Muscle of arm (tissue), 12 donors: ENCODE data around the gene FBXW7. TPM values are rescaled to one million over a fixed set of nuclear protein-coding genes. Genes with fewer than 3 reads are reported as not detected.

Experiments used
- DNase-seq: peaks from one replicate; pipeline ENCODE4 v3.0.0-alpha.2; 2013
- polyA plus RNA-seq, 12 donors: library from polyadenylated mRNA; unstranded; fragments of 120-200 nt; gene quantifications; one replicate each; pipeline ENCODE4 v1.2.1, GENCODE V29; 2013; ENCODE audit not compliant: insufficient read length in 12 of 12

The FBXW7 gene
- polyA plus RNA-seq, 12 donors = 24.2 to 44.5 (median 36.3) TPM; not detected in 1

DNA sequence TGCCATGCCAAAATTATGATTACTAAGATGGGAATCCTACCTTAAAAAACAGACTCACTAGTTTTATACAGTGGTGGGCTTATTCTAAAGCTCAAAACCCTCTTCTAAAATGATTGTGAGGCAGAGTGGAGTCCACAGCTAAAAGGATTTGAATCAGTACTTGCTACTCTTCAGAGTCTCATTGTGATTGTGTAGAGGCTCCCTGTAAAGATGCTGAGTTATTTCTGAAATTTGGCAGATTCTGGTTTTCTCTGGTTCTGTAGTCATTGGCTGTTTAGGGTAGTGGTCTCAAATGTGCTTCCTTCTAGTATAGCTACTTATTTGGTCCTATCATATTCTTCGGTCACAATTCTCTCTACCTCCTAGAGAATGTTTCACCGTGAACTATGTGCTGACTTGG is 104.1 kb downstream of the FBXW7 start:
- no peak for DNase-seq

DNA sequence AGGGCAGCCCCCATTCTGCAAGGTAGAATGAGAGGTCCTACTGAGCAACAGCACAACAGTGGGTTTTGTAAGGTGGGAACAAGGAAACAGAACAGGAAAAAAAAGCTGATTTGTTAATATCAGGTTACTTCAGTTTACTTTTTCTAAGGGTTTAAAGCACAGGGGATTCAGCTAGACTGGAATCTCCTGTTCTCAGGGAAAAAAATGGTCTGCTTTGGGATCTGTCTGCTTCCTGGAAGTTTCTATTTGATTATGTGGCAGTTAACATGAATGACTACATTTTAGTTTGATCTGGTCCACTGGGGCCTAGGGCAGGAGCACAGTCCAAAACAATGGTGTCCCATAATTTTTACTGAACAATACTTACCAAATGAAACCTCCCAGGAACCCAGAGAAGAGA is 104.6 kb downstream of the FBXW7 start:
- DNase-seq = no peak

DNA sequence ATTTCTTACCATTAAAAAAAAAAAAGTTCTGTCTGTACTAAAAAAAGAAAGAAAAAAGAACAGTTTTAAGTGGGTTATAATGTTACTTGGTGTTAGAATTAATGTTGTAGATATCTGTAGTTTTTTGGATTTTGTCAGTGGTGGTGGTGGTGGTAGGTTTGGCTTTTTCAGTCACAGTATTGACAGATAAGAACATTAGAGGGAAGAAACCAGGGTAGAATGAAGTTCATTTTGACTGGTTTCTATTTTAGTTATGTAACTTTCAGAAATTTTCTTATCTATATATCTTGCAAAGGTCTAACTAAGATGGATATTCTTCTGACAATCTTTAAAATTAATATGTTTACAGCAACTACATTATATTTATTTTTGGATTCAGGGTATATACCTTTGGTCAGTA is 105.4 kb downstream of the FBXW7 start:
- DNase-seq = no peak

DNA sequence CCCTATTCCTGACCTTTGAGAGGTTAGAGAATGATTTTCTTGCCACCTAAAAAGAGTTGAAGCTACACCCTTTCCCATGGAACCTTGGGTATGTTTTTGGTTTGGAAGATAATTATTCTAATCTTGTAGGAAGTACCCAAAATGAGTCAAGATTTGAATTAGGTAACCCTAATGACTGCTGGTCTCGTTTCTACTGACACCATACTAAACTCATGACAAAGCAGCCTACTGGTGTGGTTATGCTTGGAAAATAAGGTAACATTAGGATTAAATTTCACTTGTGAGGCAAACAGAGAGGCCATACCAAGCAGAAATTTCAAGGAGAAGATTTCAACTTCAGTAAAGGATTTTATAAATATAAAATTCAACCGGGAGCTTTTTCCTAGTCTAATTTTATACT is 107.9 kb downstream of the FBXW7 start:
- DNase-seq = no peak

DNA sequence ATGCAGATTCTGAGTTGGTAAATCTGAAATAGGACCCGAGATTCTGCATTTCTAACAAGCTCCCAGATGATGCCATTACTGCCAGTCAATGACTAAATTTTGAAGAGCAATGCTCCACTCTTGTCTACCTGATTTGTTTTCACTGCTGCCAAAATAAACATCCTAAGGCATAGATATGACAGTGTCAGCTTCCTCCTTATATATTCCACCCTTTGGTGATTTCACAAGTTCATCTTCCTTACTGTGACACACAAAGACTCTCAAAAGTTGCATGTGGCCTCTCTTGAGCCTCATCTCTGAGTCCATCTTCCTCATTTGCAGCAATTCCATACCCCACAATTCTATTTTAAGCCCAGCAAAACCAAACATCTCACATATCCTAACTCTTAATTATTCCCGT is 110.9 kb downstream of the FBXW7 start:
- no peak for DNase-seq

DNA sequence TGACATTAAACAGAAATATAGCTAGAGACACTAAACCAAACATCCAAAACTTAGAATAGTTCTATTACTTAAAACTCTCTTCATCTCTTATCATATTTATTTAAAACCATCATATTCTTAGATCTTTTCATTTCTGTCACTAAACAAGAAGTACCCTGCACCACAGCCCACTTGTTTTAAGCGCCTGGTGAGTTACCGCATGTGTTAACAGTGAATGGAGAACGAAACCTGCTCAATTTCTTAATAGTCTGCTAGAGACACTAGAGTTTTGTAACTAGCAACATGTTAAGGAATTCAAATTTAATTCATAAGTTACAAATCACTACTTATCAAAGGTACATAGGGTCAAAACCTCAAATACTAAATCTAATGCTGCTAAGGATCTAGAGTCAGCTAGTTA is 111.5 kb downstream of the FBXW7 start:
- DNase-seq = no peak

DNA sequence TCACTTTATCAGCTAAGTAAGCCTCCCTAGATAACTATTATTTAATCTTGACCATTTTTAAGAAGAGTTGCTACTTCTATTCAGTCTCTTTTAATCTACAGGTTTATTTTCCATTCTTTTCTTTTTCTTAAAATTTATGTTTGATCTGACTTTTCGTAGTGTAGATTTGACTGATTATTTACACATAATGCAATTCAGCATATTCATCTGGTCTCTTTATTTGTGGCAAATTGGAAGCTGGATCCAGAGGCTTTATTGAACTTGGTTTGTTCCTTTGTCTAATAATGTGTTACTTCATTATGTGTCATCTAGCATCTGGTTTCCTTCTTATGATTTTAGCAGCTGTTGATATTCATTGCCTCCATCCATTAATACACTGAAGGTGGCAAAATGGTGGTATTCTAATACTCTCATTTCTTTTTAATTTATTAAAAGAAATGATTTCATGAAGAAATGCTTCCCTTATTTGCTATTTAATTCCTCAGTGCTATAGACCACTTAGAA is 113.0 kb downstream of the FBXW7 start:
- no peak for DNase-seq

DNA sequence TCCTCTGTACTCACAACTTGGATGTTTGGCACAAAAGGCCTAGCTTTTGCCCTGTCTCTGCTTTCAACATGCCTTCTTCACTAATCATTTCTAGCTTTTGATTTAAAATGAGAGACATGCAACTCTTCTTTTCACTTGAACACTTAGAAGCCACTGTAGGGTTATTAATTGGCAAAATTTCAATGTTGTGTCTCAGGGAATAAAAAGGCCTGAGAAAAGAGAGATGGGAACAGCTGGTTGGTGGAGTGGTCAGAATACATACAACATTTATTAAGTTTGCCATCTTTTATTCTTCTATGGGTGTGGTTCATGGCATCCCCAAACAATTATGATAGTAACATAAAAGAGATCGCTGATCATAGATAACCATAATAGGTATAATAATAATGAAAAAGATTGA is 114.3 kb downstream of the FBXW7 start:
- DNase-seq = no peak

DNA sequence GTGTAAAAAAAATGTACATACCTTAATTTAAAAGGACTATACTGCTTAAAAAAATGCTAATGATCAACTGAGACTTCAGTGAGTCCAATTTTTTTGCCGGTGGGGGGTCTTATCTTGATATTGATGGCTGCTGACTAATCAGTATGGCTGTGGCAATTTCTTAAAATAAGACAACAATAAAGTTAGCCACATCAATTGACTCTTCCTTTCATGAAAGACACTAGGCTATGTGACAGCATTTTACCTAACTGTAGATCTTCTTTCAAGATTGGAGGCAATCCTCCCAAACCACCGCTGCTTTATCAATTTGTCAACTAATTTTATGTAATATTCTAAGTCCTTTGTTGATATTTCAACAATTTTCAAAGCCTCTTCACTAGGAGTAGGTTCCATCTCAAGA is 116.1 kb downstream of the FBXW7 start:
- DNase-seq = no peak

DNA sequence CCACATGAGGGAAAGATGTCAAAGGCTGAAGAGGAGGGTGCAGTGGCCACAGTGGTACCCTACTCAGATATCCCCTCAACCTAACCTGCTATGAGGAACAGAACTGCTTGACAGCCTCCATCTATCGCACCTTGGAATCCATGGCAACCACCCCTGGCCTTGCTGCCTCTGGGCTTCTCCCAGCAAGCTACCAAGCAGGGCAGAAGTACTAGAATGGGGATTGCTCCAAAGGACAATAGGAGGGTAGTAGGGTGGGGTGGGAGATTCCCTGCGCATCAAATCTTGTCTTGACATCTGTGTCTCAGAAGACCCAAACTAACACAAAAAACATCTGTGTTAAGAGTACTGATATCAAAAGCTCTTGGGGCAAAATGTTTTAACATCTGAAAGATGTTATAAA is 118.2 kb downstream of the FBXW7 start:
- no peak for DNase-seq

DNA sequence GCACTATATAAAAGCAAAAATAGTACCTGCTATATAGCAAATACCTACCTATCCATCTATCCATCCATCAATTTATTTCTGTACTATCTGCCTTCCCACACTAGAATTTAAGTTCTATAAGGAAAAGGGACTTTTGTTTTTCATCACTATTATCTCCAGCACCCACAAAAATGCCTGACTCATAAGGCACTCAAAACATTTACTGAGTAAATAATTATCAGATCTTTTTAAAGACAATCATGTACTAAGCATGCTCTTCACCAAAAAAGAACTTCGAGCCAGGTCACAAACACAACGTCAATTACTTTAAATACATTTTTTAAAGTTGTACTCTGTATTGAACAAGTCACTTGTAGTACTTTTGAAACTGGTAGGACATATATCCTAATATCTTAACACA is 119.9 kb downstream of the FBXW7 start:
- DNase-seq = no peak

DNA sequence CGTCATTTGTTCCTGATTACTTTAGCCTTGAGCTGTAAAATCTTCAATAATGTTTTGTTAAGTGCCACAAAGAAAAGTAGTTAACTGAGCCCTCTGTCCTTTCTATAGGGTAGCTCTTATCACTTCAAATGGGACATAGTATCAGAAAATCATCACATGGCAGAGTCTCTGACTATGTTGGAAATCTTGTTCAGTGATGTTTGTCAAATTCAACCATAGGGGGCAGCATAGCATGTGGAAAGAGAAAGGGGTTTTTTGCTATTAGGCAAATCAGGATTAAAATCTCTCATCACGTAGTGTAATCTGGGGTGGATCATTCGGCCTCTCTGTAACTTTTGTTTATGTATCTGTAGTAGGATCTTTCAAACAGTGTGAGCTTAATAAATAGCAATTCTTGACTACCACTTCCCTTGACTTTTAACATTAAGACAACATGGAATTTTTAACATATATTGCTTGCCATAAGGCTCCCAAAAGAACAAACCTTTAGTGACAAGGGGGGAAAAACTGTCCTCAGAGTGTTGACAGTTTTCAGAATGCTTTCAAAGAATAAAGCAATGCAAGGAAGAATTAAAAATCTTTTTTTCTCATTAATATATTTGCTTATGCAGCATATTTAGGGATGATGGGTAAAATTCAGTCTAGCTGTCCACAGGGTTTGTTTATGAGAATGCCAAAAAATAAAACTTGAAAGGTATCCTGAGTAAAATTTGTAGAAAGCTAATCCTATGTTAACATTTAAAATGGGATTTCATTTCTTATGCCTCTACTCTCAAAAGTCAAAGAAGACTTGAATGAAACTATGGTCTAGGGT is 127.2 kb downstream of the FBXW7 start:
- no peak for DNase-seq

DNA sequence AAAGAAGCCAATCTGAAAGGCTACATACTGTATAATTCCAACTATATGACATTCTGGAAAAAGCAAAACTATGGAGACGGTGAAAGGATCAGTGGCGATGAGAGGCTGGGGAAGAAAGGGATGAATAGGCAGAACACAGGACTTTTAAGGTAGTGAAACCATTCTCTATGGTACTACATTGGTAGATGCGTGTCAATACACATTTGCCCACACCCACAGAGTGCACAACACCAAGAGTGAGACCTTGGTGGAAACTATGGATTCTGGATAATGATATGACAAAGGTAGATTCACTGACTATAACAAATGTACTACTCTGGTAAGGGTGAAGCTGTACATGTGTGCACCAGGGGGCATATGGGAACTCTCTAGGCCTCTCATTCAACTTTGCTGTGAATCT is 134.5 kb downstream of the FBXW7 start:
- DNase-seq = no peak

DNA sequence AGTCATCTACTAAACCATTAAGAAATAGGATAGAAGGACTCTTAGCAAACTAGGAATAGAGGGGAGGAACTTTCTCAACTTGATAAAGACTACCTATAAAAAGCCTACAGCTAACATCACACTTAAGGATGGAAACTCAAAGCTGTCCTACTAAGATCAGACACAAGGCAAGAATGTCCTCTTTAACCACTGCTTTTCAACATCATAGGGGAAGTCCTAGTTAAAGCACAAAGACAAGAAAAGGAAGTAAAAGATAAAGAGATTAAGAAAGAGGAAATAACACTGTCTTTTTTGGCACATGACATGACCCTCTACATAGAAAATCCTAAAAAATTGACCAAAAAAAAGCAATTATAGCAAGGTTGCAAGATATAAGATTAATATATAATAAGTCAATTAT is 136.6 kb downstream of the FBXW7 start:
- DNase-seq = no peak

DNA sequence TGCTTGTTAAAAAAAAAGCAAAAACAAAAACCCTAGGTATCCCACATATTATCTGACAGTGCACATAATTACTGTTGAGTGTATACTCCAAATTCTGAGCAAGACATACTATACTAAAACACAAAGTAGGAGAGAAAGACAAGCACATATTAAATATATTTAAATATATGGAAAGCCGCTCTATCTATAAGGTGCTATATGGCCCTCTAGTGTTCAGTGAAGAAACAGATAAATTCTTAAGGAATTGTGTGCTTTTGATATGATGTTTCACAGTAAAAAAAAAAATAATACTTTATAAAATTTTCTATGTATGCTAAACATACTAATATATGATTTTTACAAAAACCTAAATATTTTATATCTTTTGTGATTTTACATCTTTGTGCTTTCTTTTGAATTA is 137.8 kb downstream of the FBXW7 start:
- DNase-seq = no peak

DNA sequence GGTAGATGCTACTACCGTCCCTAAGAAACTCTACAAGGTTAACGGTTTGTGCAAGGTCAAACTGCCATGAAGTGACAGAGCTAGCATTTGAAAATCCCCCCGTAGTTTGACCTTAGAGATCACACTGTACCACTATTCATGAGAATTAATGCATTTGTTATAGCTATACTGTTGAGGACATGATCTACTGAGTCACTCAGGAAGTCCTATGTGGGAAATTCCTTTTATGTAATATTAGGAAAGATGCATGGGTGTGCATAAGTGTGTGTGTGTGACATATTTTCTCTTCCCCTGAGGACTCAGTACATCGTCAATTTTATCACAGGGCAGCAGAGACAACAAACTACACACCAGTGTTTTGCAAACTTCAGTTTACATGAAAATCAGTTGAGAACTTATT is 141.1 kb downstream of the FBXW7 start:
- no peak for DNase-seq

DNA sequence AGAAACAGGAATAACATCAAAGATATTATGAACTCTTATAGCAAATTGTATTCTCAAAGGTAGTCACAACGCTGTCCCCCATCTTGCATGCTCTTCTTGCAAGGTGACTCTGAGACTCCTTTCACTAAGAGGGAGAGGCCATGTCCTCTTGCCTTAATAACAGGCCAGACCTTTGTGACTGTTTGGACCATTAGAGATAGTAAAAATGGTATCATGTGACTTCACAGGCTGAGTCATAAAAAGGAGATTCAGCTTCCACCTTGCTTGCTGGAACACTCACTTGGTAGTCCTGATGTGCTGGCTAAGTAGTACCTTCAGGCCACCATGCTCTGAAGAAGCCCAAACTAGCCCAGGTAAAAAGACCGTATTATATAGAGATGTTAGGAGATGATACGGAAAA is 143.8 kb downstream of the FBXW7 start:
- no peak for DNase-seq

DNA sequence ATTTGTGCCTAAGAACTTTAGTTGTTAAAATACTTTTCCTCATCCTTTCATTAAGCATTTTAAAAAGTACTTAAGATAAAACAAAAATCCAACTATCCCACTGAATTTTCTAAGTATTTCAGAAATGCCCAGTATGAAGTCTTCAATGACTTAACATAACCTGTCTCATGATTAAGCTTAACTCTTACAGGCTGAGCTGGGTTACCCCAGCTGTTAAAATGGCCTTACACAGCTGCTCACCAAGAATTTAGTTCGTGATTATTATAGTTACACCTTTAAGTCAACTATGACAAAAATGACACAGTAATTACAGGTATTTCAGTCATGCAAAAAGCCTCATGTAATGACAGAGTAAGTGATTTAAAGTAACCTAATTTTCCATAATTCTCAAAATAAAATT is 145.7 kb downstream of the FBXW7 start:
- DNase-seq = no peak

DNA sequence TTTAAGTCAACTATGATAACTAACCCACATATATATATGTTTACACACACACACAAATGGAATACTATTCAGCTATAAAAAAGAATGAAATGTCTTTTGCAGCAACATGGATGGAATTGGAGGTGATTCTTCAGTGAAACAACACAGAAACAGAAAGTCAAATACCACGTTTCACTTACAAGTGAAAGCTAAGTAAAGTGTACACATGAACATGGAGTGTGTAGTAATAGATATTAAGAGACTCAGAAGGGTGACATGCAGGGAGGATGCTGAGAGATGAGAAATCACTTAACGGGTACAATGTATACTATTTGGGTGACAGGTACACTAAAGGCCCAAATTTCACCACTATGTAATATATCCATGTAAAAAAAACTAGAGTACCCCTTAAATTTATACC is 146.5 kb downstream of the FBXW7 start:
- no peak for DNase-seq

DNA sequence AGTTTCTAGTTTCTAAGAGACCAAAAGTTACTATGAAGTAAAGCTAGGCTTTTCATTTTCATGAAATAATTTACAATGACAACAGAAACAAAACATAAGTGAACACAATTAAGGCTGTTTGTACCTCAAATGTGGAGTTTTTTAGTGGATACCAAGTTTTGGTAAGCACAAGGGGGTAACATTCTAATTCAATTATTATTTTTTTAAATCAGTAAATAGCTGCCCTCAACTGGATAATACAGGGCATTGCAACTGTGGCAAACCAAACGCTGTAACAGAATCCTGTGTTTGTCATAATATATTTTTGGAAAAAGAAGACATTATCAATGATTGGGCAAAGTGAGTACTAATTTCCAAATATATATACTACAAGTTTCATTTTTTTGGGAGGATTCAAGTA is 150.3 kb downstream of the FBXW7 start:
- no peak for DNase-seq

DNA sequence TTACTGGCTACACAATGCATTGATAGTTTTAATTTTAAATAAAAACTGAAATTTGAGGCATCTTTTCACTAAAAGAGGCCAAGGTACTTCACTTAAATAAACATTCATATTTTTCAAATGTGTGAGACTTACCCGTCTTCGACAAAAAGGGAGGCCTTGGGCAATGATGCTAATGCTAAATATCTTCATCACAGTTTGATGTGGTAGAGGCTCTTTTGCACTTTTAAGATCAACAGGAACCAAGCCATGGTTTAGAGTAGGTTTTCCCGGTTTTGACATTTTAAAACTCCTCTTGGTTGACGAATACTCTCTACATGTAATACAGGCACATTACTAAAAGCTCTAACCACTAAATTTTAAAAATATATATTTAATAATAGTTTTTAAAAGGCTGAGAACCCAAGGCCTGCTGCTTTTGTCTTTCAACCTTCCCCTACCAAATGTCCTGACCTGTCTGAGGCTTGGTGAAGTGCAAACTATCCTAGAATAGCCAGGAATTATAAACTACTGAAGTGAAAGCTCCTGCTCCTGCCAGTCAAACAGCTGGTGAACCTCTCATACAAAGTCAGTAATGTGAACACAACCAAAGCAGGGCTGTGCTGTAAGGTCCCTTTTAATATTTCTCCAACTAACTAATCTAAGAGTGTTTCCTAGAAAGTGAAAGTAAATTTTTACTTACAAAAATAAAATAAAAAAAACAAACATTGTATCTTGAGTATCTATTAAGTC is 153.7 kb downstream of the FBXW7 start:
- no peak for DNase-seq

DNA sequence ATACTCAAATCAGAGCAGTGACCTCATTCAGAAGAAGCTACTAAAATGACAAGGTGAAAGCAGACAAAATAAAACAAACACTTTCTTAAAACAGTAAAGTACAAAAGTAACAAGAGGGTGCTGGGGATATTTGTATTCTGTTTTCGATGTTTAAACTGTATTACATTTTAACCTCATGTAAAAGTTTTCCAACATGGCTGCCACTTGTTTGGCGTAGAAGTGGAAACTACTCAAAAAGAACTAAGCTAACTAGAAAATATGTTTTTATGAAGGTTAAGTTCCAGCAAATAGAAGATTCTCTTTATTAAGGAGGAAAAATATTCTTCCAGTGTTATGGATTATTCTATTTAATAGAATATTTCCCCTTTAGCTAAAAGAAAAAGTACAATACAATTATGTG is 155.0 kb downstream of the FBXW7 start:
- DNase-seq = no peak

DNA sequence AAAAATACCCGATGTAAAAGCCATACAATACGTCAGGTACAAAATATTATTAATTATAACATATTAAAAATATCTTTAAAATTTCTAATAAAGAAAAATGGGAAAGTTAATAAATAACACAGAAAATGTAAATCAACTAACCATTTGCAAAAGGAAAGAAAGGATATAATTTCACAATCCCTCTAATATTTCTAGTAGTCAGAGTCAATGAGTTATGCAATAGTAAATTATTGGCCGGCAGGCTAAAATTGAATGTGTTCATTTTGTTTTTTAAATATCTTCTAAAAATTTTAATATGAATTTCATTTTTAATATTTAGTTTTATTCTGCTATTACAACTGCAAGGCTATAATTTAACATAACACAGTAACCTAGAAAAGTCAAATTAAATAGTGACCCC is 155.7 kb downstream of the FBXW7 start:
- DNase-seq = no peak
